Neural progenitor cell (in vitro differentiated cells): Measurements from ENCODE around the gene IGFALS. TPM values are rescaled to one million over a fixed set of nuclear protein-coding genes. Genes with fewer than 3 reads are reported as not detected.

Source experiments
- DNase-seq: peaks from one replicate; pipeline ENCODE4 v3.0.0-alpha.2; 2016; ENCODE audit warnings: low spot score
- H2AFZ ChIP-seq: fragments of 200-600 bp; sonication (generic); replicated peaks from 2 replicates; pipeline ENCODE4 v1.6.1; 2016; ENCODE audit warnings: antibody characterized with exemption
- H3F3A ChIP-seq: fragments of 200-600 bp; sonication (generic); 2 replicates; pipeline ENCODE4 v1.6.1; 2016; ENCODE audit warnings: antibody characterized with exemption, low read depth
- H3K27ac ChIP-seq: fragments of 200-600 bp; sonication (generic); 2 replicates; pipeline ENCODE4 v1.5.1; 2016; ENCODE audit warnings: mild to moderate bottlenecking
- H3K27me3 ChIP-seq: fragments of 200-600 bp; sonication (generic); 2 replicates; pipeline ENCODE4 v1.6.1; 2016; ENCODE audit warnings: mild to moderate bottlenecking, moderate library complexity
- H3K36me3 ChIP-seq: fragments of 200-600 bp; sonication (generic); 2 replicates; pipeline ENCODE4 v1.5.1; 2016
- H3K4me1 ChIP-seq: fragments of 200-600 bp; sonication (generic); 2 replicates; pipeline ENCODE4 v1.6.1; 2016; ENCODE audit warnings: mixed run types
- H3K4me2 ChIP-seq: fragments of 200-600 bp; sonication (generic); 2 replicates; pipeline ENCODE4 v1.6.1; 2016
- H3K4me3 ChIP-seq: fragments of 200-600 bp; sonication (generic); 2 replicates; pipeline ENCODE4 v1.5.1; 2016
- H3K79me2 ChIP-seq: fragments of 200-600 bp; sonication (generic); 2 replicates; pipeline ENCODE4 v1.6.1; 2016; ENCODE audit warnings: low read depth
- H3K9ac ChIP-seq: fragments of 200-600 bp; sonication (generic); 2 replicates; pipeline ENCODE4 v1.6.1; 2016
- H3K9me3 ChIP-seq: fragments of 200-600 bp; sonication (generic); 2 replicates; pipeline ENCODE4 v1.5.1; 2016; ENCODE audit warnings: low read depth
- H4K20me1 ChIP-seq: fragments of 200-600 bp; sonication (generic); 2 replicates; pipeline ENCODE4 v1.6.1; 2016; ENCODE audit warnings: low read depth
- H3K27ac Mint-ChIP-seq: 3 replicates; pipeline ENCODE4 v1.8.0; 2021; ENCODE audit warnings: mixed read lengths
- H3K27me3 Mint-ChIP-seq: 2 replicates; pipeline ENCODE4 v1.8.0; 2022; ENCODE audit warnings: low read depth, mild to moderate bottlenecking, inconsistent platforms, moderate library complexity, mixed read lengths; ENCODE audit not compliant: insufficient read depth
- H3K36me3 Mint-ChIP-seq: 3 replicates; pipeline ENCODE4 v1.8.0; 2021; ENCODE audit warnings: mixed read lengths
- H3K4me1 Mint-ChIP-seq: 3 replicates; pipeline ENCODE4 v1.8.0; 2021; ENCODE audit warnings: mixed read lengths
- H3K4me3 Mint-ChIP-seq: 3 replicates; pipeline ENCODE4 v1.8.0; 2021; ENCODE audit warnings: mild to moderate bottlenecking, moderate library complexity, mixed read lengths
- H3K9me3 Mint-ChIP-seq: 3 replicates; pipeline ENCODE4 v1.8.0; 2020; ENCODE audit warnings: mixed read lengths
- CTCF ChIP-seq: fragments of 200-600 bp; sonication (generic); IDR thresholded peaks from 2 replicates; pipeline ENCODE4 v1.5.1; 2017; ENCODE audit warnings: antibody characterized with exemption, mild to moderate bottlenecking
- EZH2 ChIP-seq: fragments of 200-600 bp; sonication (generic); IDR thresholded peaks from 2 replicates; pipeline ENCODE4 v1.6.1; 2017; ENCODE audit warnings: antibody characterized with exemption, mild to moderate bottlenecking, moderate library complexity
- EZH2phosphoT487 ChIP-seq: fragments of 200-600 bp; sonication (generic); IDR thresholded peaks from 2 replicates; pipeline ENCODE4 v1.6.1; 2017; ENCODE audit warnings: antibody characterized with exemption
- total RNA-seq: library from RNA; depleted of rRNA; stranded (reverse); fragments of >200 nt; gene quantifications from 2 replicates; pipeline ENCODE4 v1.2.3, GENCODE V29; 2015; ENCODE audit warnings: low replicate concordance

IGFALS gene
- total RNA-seq, 1 donor from 2014 or later: not detected

- no peak for DNase-seq
- no peaks in the 10 kb centered on the region for H3K9me3 Mint-ChIP-seq
- Histone ChIP-seq H3K9ac (no peak overlapping the region), H3K79me2 (peaks cover 21% of the 10 kb centered on the region), H2AFZ (no peak overlapping the region), H4K20me1 (peaks cover 18% of the 10 kb centered on the region), H3K9me3 (no peaks in the 10 kb centered on the region), H3K4me2 (no peak overlapping the region), H3K27ac (no peak overlapping the region), H3F3A (no peaks in the 10 kb centered on the region), H3K27me3 (no peaks in the 10 kb centered on the region), H3K4me1 (no peaks in the 10 kb centered on the region), H3K36me3 (no peaks in the 10 kb centered on the region), H3K4me3 (no peak overlapping the region)
- peaks cover 2% of the 10 kb centered on the region for H3K27me3 Mint-ChIP-seq
- peaks cover 2% of the 10 kb centered on the region for H3K4me1 Mint-ChIP-seq
- no peak for TF ChIP-seq EZH2phosphoT487
- TF ChIP-seq CTCF: no peak
- no peak for TF ChIP-seq EZH2
- peaks cover 4% of the 10 kb centered on the region for H3K36me3 Mint-ChIP-seq
- peak overlapping the region; percentile 48 for H3K4me3 Mint-ChIP-seq
- H3K27ac Mint-ChIP-seq: no peak overlapping the region
These were observed 4.8 kb downstream of the IGFALS start for GRCh38 chr16:1788708-1789100.

GRCh38 chr16:1788095-1788707 is 5.3 kb downstream of the IGFALS start:
- Histone ChIP-seq H3K4me1 (no peaks in the 10 kb centered on the region), H4K20me1 (peaks cover 23% of the 10 kb centered on the region), H3K36me3 (no peaks in the 10 kb centered on the region), H2AFZ (no peak overlapping the region), H3K27ac (no peak overlapping the region), H3K4me2 (no peak overlapping the region), H3K27me3 (no peaks in the 10 kb centered on the region), H3K4me3 (no peak overlapping the region), H3K9me3 (no peaks in the 10 kb centered on the region), H3K9ac (no peak overlapping the region), H3K79me2 (peaks cover 26% of the 10 kb centered on the region), H3F3A (peaks cover 3% of the 10 kb centered on the region)
- Mint-ChIP-seq H3K4me3 (no peak overlapping the region), H3K27ac (no peak overlapping the region), H3K9me3 (no peaks in the 10 kb centered on the region), H3K4me1 (peaks cover 5% of the 10 kb centered on the region), H3K27me3 (peaks cover 4% of the 10 kb centered on the region), H3K36me3 (peaks cover 4% of the 10 kb centered on the region)
- no peak for TF ChIP-seq EZH2phosphoT487
- no peak for TF ChIP-seq CTCF
- no peak for TF ChIP-seq EZH2
- no peak for DNase-seq

- peaks cover 7% of the 10 kb centered on the region for H3K27me3 Mint-ChIP-seq
- H3K4me1 Mint-ChIP-seq: peaks cover 6% of the 10 kb centered on the region
- Histone ChIP-seq H3K4me2 (no peak overlapping the region), H3K9me3 (no peaks in the 10 kb centered on the region), H3K36me3 (no peaks in the 10 kb centered on the region), H3F3A (peaks cover 5% of the 10 kb centered on the region), H3K79me2 (peaks cover 29% of the 10 kb centered on the region), H3K4me3 (no peak overlapping the region), H2AFZ (no peak overlapping the region), H3K9ac (no peak overlapping the region), H3K27me3 (no peaks in the 10 kb centered on the region), H3K27ac (no peak overlapping the region), H3K4me1 (no peaks in the 10 kb centered on the region), H4K20me1 (peaks cover 25% of the 10 kb centered on the region)
- H3K36me3 Mint-ChIP-seq: peaks cover 4% of the 10 kb centered on the region
- H3K4me3 Mint-ChIP-seq: no peak overlapping the region
- no peaks in the 10 kb centered on the region for H3K9me3 Mint-ChIP-seq
- TF ChIP-seq EZH2 (no peak), CTCF (no peak), EZH2phosphoT487 (no peak)
- no peak for DNase-seq
- no peak overlapping the region for H3K27ac Mint-ChIP-seq
These were observed 6.0 kb downstream of the IGFALS start for GRCh38 chr16:1787322-1788094.
